BE2C (cell line): ENCODE measurements around the gene CD34.

ENCODE experiments used
- DNase-seq: peaks from one replicate; pipeline ENCODE4 v3.0.0-alpha.2; 2020
- H3K27me3 ChIP-seq: fragments of 250-450 bp; sonication (Bioruptor Pico); 2 replicates; pipeline ENCODE4 v1.5.1; 2020; ENCODE audit warnings: mild to moderate bottlenecking
- H3K36me3 ChIP-seq: fragments of 250-450 bp; sonication (Bioruptor Pico); 2 replicates; pipeline ENCODE4 v1.5.1; 2020; ENCODE audit warnings: mild to moderate bottlenecking
- H3K4me1 ChIP-seq: fragments of 250-450 bp; sonication (Bioruptor Pico); 2 replicates; pipeline ENCODE4 v1.5.1; 2020
- H3K4me3 ChIP-seq: 2 replicates; pipeline ENCODE4 v1.5.1; 2011; ENCODE audit warnings: low read depth, low read length
- H3K9me3 ChIP-seq: fragments of 250-450 bp; sonication (Bioruptor Pico); 2 replicates; pipeline ENCODE4 v1.5.1; 2020
- CTCF ChIP-seq: IDR thresholded peaks from 2 replicates; pipeline ENCODE4 v1.5.1; 2012; ENCODE audit warnings: mild to moderate bottlenecking, low read depth, low read length

The CD34 gene

GRCh38 chr1:207918581-207918980 lies 7.7 kb upstream of the CD34 start:
- DNase-seq = no peak
- Histone ChIP-seq H3K36me3 (no peaks in the 10 kb centered on the region), H3K27me3 (no peaks in the 10 kb centered on the region), H3K9me3 (no peaks in the 10 kb centered on the region), H3K4me3 (no peak overlapping the region), H3K4me1 (no peaks in the 10 kb centered on the region)
- TF ChIP-seq CTCF = no peak

GRCh38 chr1:207918011-207918410 lies 7.1 kb upstream of the CD34 start:
- Histone ChIP-seq H3K36me3 (no peaks in the 10 kb centered on the region), H3K4me1 (no peaks in the 10 kb centered on the region), H3K9me3 (no peaks in the 10 kb centered on the region), H3K4me3 (no peak overlapping the region), H3K27me3 (no peaks in the 10 kb centered on the region)
- no peak for DNase-seq
- no peak for TF ChIP-seq CTCF

GRCh38 chr1:207917080-207917479 lies 6.2 kb upstream of the CD34 start:
- H3K4me3 ChIP-seq = no peak overlapping the region
- H3K27me3 ChIP-seq = no peaks in the 10 kb centered on the region
- no peaks in the 10 kb centered on the region for H3K4me1 ChIP-seq
- TF ChIP-seq CTCF = no peak
- DNase-seq = no peak
- no peaks in the 10 kb centered on the region for H3K36me3 ChIP-seq
- H3K9me3 ChIP-seq = no peaks in the 10 kb centered on the region

- peaks cover 15% of the 10 kb centered on the region for H3K27me3 ChIP-seq
- H3K4me3 ChIP-seq = no peak overlapping the region
- no peaks in the 10 kb centered on the region for H3K36me3 ChIP-seq
- H3K9me3 ChIP-seq = no peaks in the 10 kb centered on the region
- no peak for TF ChIP-seq CTCF
- no peaks in the 10 kb centered on the region for H3K4me1 ChIP-seq
- no peak for DNase-seq
These were observed 3.0 kb upstream of the CD34 start for GRCh38 chr1:207913951-207914350.

GRCh38 chr1:207911856-207912760 lies 1.2 kb upstream of the CD34 start:
- no peaks in the 10 kb centered on the region for H3K9me3 ChIP-seq
- TF ChIP-seq CTCF = no peak
- no peaks in the 10 kb centered on the region for H3K36me3 ChIP-seq
- H3K4me1 ChIP-seq = no peaks in the 10 kb centered on the region
- no peak overlapping the region for H3K4me3 ChIP-seq
- no peak for DNase-seq
- peaks cover 15% of the 10 kb centered on the region for H3K27me3 ChIP-seq

GRCh38 chr1:207909687-207910086 lies 1.2 kb downstream of the CD34 start:
- H3K27me3 ChIP-seq = peaks cover 15% of the 10 kb centered on the region
- H3K9me3 ChIP-seq = no peaks in the 10 kb centered on the region
- H3K36me3 ChIP-seq = no peaks in the 10 kb centered on the region
- H3K4me1 ChIP-seq = no peaks in the 10 kb centered on the region
- H3K4me3 ChIP-seq = no peak overlapping the region
- DNase-seq = no peak
- TF ChIP-seq CTCF = no peak
